OCI-LY7 (cell line): ENCODE results near the gene ARFGAP3.
"Not testable (repeated sequence)": the region's sequence is repeated elsewhere in the genome, so short reads cannot be mapped to it uniquely, and the experiment has no call there.

Experiments used
- CTCF ChIP-seq: fragments of 200-600 bp; sonication (generic); conservative IDR thresholded peaks from 2 replicates; pipeline ENCODE4 v1.5.1; 2014; ENCODE audit warnings: mild to moderate bottlenecking, antibody characterized with exemption, low read length, moderate library complexity, mixed read lengths
- EZH2phosphoT487 ChIP-seq: fragments of 200-600 bp; sonication (generic); IDR thresholded peaks from 2 replicates; pipeline ENCODE4 v1.6.1; 2018; ENCODE audit warnings: low read depth, borderline replicate concordance, mild to moderate bottlenecking, mixed run types, antibody characterized with exemption, low read length, moderate library complexity, mixed read lengths

GRCh38 chr22:42750421-42750820 is 106.7 kb downstream of the ARFGAP3 start:
- TF ChIP-seq CTCF, EZH2phosphoT487: not testable (repeated sequence)
